Astrocyte (in vitro differentiated cells and primary cell): ENCODE measurements around the gene TMA16. TPM values are rescaled to one million over a fixed set of nuclear protein-coding genes. Genes with fewer than 3 reads are reported as not detected.

ENCODE experiments used
- DNase-seq: peaks from one replicate; pipeline ENCODE4 v3.0.0-alpha.2; 2010; ENCODE audit warnings: low read depth
- FAIRE-seq: peaks from 2 replicates; lab custom pipeline; 2011; peaks lifted over from hg19 to GRCh38; lab: Jason Lieb, UNC
- H2AFZ ChIP-seq: 2 replicates; pipeline ENCODE4 v1.6.0; 2012; ENCODE audit warnings: low read depth, low read length, inconsistent platforms
- H3K27ac ChIP-seq: 2 replicates; pipeline ENCODE4 v1.5.1; 2011; ENCODE audit warnings: low read depth, low read length, inconsistent platforms
- H3K27me3 ChIP-seq: 2 replicates; pipeline ENCODE4 v1.6.0; 2011; ENCODE audit warnings: low read length, inconsistent platforms; ENCODE audit not compliant: insufficient read depth
- H3K36me3 ChIP-seq: 2 replicates; pipeline ENCODE4 v1.5.1; 2011; ENCODE audit warnings: low read length, inconsistent platforms; ENCODE audit not compliant: insufficient read depth
- H3K4me1 ChIP-seq: 2 replicates; pipeline ENCODE4 v1.5.1; 2011; ENCODE audit warnings: low read length, inconsistent platforms; ENCODE audit not compliant: insufficient read depth
- H3K4me2 ChIP-seq: 2 replicates; pipeline ENCODE4 v1.6.0; 2012; ENCODE audit warnings: low read length, inconsistent platforms
- H3K4me3 ChIP-seq: 2 replicates; pipeline ENCODE4 v1.5.1; 2011; ENCODE audit warnings: low read depth, mild to moderate bottlenecking, low read length, inconsistent platforms; ENCODE audit not compliant: insufficient read depth
- H3K79me2 ChIP-seq: 2 replicates; pipeline ENCODE4 v1.6.0; 2012; ENCODE audit warnings: mild to moderate bottlenecking, low read length, inconsistent platforms; ENCODE audit not compliant: insufficient read depth
- H3K9ac ChIP-seq: 2 replicates; pipeline ENCODE4 v1.6.0; 2012; ENCODE audit warnings: mild to moderate bottlenecking, low read length, inconsistent platforms
- H3K9me3 ChIP-seq: 2 replicates; pipeline ENCODE4 v1.5.1; 2012; ENCODE audit warnings: low read depth, mild to moderate bottlenecking, low read length, inconsistent platforms; ENCODE audit not compliant: insufficient read depth
- H4K20me1 ChIP-seq: 2 replicates; pipeline ENCODE4 v1.6.0; 2012; ENCODE audit warnings: low read length, inconsistent platforms; ENCODE audit not compliant: insufficient read depth
- H3K27ac Mint-ChIP-seq: one replicate; pipeline ENCODE4 v1.8.0; 2021; ENCODE audit warnings: mild to moderate bottlenecking, mixed read lengths; ENCODE audit not compliant: unreplicated experiment
- H3K27me3 Mint-ChIP-seq: one replicate; pipeline ENCODE4 v1.8.0; 2021; ENCODE audit warnings: low read depth, mixed read lengths; ENCODE audit not compliant: unreplicated experiment
- H3K36me3 Mint-ChIP-seq: one replicate; pipeline ENCODE4 v1.8.0; 2021; ENCODE audit warnings: low read depth, mixed read lengths; ENCODE audit not compliant: unreplicated experiment
- H3K4me1 Mint-ChIP-seq: one replicate; pipeline ENCODE4 v1.8.0; 2021; ENCODE audit warnings: low read depth, mixed read lengths; ENCODE audit not compliant: unreplicated experiment
- H3K4me3 Mint-ChIP-seq: one replicate; pipeline ENCODE4 v1.8.0; 2021; ENCODE audit warnings: mild to moderate bottlenecking, moderate library complexity, mixed read lengths; ENCODE audit not compliant: unreplicated experiment
- H3K9me3 Mint-ChIP-seq: one replicate; pipeline ENCODE4 v1.8.0; 2021; ENCODE audit warnings: mild to moderate bottlenecking, mixed read lengths; ENCODE audit not compliant: unreplicated experiment
- CTCF ChIP-seq: IDR thresholded peaks from 2 replicates; pipeline ENCODE4 v1.5.1; 2011; ENCODE audit warnings: low read depth, mild to moderate bottlenecking, inconsistent platforms, low read length, moderate library complexity; ENCODE audit not compliant: insufficient read depth
- EZH2 ChIP-seq: IDR thresholded peaks from 2 replicates; pipeline ENCODE4 v1.6.1; 2012; ENCODE audit warnings: mild to moderate bottlenecking, low read length, inconsistent platforms; ENCODE audit not compliant: insufficient read depth
- total RNA-seq: library from RNA; stranded (reverse); gene quantifications from 2 replicates; pipeline ENCODE4 v1.2.1, GENCODE V29; 2021

Gene TMA16
- total RNA-seq, 1 donor from 2014 or later, result 33.3 TPM

- Mint-ChIP-seq H3K36me3 (peaks cover 1% of the 10 kb centered on the region), H3K27me3 (no peaks in the 10 kb centered on the region), H3K27ac (peak overlapping the region; percentile 48), H3K4me3 (no peak overlapping the region), H3K9me3 (no peaks in the 10 kb centered on the region), H3K4me1 (peaks cover 17% of the 10 kb centered on the region)
- DNase-seq (peak; percentile 89), FAIRE-seq (peak; percentile 93)
- Histone ChIP-seq H3K4me3 (no peak overlapping the region), H3K79me2 (no peaks in the 10 kb centered on the region), H3K4me1 (peaks cover 23% of the 10 kb centered on the region), H2AFZ (no peak overlapping the region), H4K20me1 (no peaks in the 10 kb centered on the region), H3K4me2 (peak overlapping the region; percentile 60), H3K9me3 (no peaks in the 10 kb centered on the region), H3K36me3 (no peaks in the 10 kb centered on the region), H3K27ac (peak overlapping the region; percentile 52), H3K27me3 (no peaks in the 10 kb centered on the region), H3K9ac (peak overlapping the region; percentile 41)
- TF ChIP-seq EZH2 (no peak), CTCF (no peak)
Observed at GRCh38 chr4:163540977-163541376, 46.5 kb downstream of the TMA16 start.

GRCh38 chr4:163542275-163542674 lies 47.8 kb downstream of the TMA16 start:
- no peaks in the 10 kb centered on the region for H3K27me3 ChIP-seq
- H2AFZ ChIP-seq, result no peak overlapping the region
- H3K9me3 ChIP-seq, result no peaks in the 10 kb centered on the region
- H3K4me1 ChIP-seq, result peaks cover 23% of the 10 kb centered on the region
- H4K20me1 ChIP-seq, result no peaks in the 10 kb centered on the region
- Mint-ChIP-seq H3K4me3 (no peak overlapping the region), H3K27me3 (no peaks in the 10 kb centered on the region), H3K4me1 (peaks cover 17% of the 10 kb centered on the region), H3K9me3 (no peaks in the 10 kb centered on the region), H3K27ac (no peak overlapping the region), H3K36me3 (no peaks in the 10 kb centered on the region)
- no peaks in the 10 kb centered on the region for H3K79me2 ChIP-seq
- TF ChIP-seq CTCF (no peak), EZH2 (no peak)
- FAIRE-seq, result peak; percentile 39
- H3K36me3 ChIP-seq, result no peaks in the 10 kb centered on the region
- peak; percentile 71 for DNase-seq
- no peak overlapping the region for H3K4me3 ChIP-seq
- H3K4me2 ChIP-seq, result peak overlapping the region; percentile 60
- peak overlapping the region; percentile 44 for H3K27ac ChIP-seq
- H3K9ac ChIP-seq, result no peak overlapping the region

DNA sequence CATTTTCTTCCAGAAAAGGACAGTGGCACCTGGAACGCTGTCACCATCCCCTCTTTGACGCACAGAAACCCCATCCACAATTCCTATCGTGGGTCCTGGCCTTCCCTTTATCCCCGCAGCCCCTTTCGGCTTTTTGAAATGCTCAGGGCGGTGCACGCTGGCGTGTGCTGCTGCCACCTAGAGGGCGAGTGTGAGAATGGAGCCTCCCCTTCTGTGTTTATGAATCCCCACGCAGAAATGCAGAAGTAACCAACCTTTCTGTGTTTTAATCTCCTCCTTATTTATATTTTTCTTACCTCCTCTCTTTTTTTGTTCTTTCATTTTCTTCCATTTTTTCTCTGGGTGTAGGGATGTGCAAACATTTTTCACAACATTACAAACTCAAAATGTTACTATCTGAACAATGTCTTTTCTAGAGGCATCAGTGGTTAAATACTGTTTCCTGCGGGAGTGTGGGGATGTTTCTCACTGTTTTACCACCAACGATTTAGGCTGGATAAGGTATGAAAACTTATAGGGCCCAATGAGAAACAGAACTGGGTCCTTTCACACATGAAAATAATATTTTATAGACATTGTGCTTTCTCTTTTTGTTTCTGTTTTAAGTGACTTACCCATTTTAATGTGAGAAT lies 50.0 kb downstream of the TMA16 start:
- Mint-ChIP-seq H3K4me3 (no peak overlapping the region), H3K27ac (no peak overlapping the region), H3K27me3 (no peaks in the 10 kb centered on the region), H3K9me3 (no peaks in the 10 kb centered on the region), H3K36me3 (no peaks in the 10 kb centered on the region), H3K4me1 (peaks cover 17% of the 10 kb centered on the region)
- TF ChIP-seq EZH2 (no peak), CTCF (peak; percentile 84)
- Histone ChIP-seq H3K4me1 (peaks cover 23% of the 10 kb centered on the region), H3K4me3 (no peak overlapping the region), H3K4me2 (peak overlapping the region; percentile 75), H3K9ac (peak overlapping the region; percentile 34), H3K27me3 (no peaks in the 10 kb centered on the region), H3K36me3 (no peaks in the 10 kb centered on the region), H4K20me1 (no peaks in the 10 kb centered on the region), H3K9me3 (no peaks in the 10 kb centered on the region), H2AFZ (no peak overlapping the region), H3K27ac (no peak overlapping the region), H3K79me2 (no peaks in the 10 kb centered on the region)
- FAIRE-seq (peak; percentile 9), DNase-seq (peak; percentile 13)
